ENCODE results near the gene CCT7.

- TF ChIP-seq, protein P1, sequence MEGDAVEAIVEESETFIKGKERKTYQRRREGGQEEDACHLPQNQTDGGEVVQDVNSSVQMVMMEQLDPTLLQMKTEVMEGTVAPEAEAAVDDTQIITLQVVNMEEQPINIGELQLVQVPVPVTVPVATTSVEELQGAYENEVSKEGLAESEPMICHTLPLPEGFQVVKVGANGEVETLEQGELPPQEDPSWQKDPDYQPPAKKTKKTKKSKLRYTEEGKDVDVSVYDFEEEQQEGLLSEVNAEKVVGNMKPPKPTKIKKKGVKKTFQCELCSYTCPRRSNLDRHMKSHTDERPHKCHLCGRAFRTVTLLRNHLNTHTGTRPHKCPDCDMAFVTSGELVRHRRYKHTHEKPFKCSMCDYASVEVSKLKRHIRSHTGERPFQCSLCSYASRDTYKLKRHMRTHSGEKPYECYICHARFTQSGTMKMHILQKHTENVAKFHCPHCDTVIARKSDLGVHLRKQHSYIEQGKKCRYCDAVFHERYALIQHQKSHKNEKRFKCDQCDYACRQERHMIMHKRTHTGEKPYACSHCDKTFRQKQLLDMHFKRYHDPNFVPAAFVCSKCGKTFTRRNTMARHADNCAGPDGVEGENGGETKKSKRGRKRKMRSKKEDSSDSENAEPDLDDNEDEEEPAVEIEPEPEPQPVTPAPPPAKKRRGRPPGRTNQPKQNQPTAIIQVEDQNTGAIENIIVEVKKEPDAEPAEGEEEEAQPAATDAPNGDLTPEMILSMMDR (IDR thresholded peaks at IDR 0.05) = no peak
- TF ChIP-seq, protein P2, sequence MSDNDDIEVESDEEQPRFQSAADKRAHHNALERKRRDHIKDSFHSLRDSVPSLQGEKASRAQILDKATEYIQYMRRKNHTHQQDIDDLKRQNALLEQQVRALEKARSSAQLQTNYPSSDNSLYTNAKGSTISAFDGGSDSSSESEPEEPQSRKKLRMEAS (IDR thresholded peaks at IDR 0.05; ENCODE audit: low read depth) = no peak
- TF ChIP-seq SIN3A (IDR thresholded peaks at IDR 0.05; ENCODE audit: borderline replicate concordance, low read depth, low read length) (no peak), EP300 (IDR thresholded peaks at IDR 0.05; ENCODE audit: borderline replicate concordance in 1 of 2, low read depth in 1 of 2, low read length in 1 of 2) (no peak), POLR2AphosphoS5 (IDR thresholded peaks at IDR 0.05; ENCODE audit: low read depth, low read length) (no peak), USF1 (IDR thresholded peaks at IDR 0.05; ENCODE audit: borderline replicate concordance, low read depth) (no peak), RAD21 (IDR thresholded peaks at IDR 0.05; ENCODE audit: low read length) (no peak), GATA2 (CRISPR knock-in tag; IDR thresholded peaks at IDR 0.05) (no peak), EZH2phosphoT487 (IDR thresholded peaks at IDR 0.05; ENCODE audit: borderline replicate concordance, low read depth) (no peak), PBX3 (IDR thresholded peaks at IDR 0.05) (no peak)
- TF ChIP-seq, protein P3, sequence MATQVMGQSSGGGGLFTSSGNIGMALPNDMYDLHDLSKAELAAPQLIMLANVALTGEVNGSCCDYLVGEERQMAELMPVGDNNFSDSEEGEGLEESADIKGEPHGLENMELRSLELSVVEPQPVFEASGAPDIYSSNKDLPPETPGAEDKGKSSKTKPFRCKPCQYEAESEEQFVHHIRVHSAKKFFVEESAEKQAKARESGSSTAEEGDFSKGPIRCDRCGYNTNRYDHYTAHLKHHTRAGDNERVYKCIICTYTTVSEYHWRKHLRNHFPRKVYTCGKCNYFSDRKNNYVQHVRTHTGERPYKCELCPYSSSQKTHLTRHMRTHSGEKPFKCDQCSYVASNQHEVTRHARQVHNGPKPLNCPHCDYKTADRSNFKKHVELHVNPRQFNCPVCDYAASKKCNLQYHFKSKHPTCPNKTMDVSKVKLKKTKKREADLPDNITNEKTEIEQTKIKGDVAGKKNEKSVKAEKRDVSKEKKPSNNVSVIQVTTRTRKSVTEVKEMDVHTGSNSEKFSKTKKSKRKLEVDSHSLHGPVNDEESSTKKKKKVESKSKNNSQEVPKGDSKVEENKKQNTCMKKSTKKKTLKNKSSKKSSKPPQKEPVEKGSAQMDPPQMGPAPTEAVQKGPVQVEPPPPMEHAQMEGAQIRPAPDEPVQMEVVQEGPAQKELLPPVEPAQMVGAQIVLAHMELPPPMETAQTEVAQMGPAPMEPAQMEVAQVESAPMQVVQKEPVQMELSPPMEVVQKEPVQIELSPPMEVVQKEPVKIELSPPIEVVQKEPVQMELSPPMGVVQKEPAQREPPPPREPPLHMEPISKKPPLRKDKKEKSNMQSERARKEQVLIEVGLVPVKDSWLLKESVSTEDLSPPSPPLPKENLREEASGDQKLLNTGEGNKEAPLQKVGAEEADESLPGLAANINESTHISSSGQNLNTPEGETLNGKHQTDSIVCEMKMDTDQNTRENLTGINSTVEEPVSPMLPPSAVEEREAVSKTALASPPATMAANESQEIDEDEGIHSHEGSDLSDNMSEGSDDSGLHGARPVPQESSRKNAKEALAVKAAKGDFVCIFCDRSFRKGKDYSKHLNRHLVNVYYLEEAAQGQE (IDR thresholded peaks at IDR 0.05; ENCODE audit: low read depth, low read length) = no peak
Measured at GRCh38 chr2:73215254-73215653, 18.9 kb upstream of the CCT7 start.
